Spleen (tissue), 7 donors: ENCODE measurements around the gene GMCL1.

Experiments used
- CTCF ChIP-seq, 11 experiments: fragments of 200-600 bp in 7 of 11; fragments of 450-650 bp in 4 of 11; sonication (generic) in 4 of 11; IDR thresholded peaks in 8 of 11; conservative IDR thresholded peaks in 3 of 11; 1 replicate in 7 of 11; 2 replicates in 4 of 11; pipeline versions ENCODE4 v1.4.0 to v1.8.0; 2016 to 2021; ENCODE audit warnings: antibody characterized with exemption in 11 of 11, inconsistent platforms in 4 of 11, mild to moderate bottlenecking in 1 of 11
- POLR2A ChIP-seq, 3 donors: fragments of 450-650 bp; IDR thresholded peaks; one replicate each; pipeline ENCODE4 v1.5.1; 2017; ENCODE audit warnings: antibody characterized with exemption in 3 of 3, mild to moderate bottlenecking in 1 of 3
- POLR2AphosphoS5 ChIP-seq, 3 donors: sonication (generic); formaldehyde crosslinking; IDR thresholded peaks; one replicate each; pipeline ENCODE4 v1.5.1; 2017; ENCODE audit warnings: antibody characterized with exemption in 3 of 3
- donor health status: DM: no; HTN: no; CAD: no; lungs with moderate emphysema.
- donor health status: DM: no; HTN: no; CAD: no.
- donor health status: DM: no; HTN: no; CAD: no.

DNA sequence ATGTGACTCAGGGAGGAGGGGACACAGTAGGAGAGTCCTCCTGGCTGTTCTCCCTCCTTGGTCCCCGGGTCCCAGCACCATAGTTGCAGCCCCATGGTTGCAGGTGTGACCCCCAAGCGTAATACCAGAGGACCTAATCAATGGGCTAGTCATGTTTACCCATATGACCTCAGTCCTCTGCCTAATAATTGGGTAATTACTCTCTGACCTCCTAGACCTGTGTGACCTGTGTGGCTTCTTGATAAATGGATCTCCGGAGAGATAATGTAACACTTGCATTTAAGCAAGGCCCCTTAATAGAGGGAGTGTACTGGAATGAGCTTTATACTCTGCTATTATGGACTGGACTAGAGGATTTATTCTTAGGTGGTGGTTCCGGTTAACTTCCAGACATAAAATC, 32.2 kb upstream of the GMCL1 start:
- TF ChIP-seq CTCF (IDR thresholded peaks at IDR 0.05 in 8 of 11, conservative IDR thresholded peaks at IDR 0.05 in 3 of 11) (no peak), POLR2AphosphoS5 (IDR thresholded peaks at IDR 0.05) (no peak), POLR2A (IDR thresholded peaks at IDR 0.05) (no peak)
